HCT116 (cell line): ENCODE data around the gene SKIC3. TPM values are rescaled to one million over a fixed set of nuclear protein-coding genes. Genes with fewer than 3 reads are reported as not detected.

Experiments
- ATAC-seq: fragments of 200-7000 bp; cut with Tn5 transposase; 2 replicates; pipeline ENCODE4 v1.9.1; 2020; ENCODE audit warnings: mild to moderate bottlenecking, moderate library complexity
- BruUV-seq: library from RNA; stranded (reverse); fragments of 400-500 nt; replicated peaks from 2 replicates; lab custom pipeline; 2021; lab: Mats Ljungman, UMichigan
- CTCF ChIA-PET: fragments of 300-600 bp; sonication (Branson Sonifier 250); formaldehyde crosslinking; loops from one replicate; lab custom pipeline; 2021; ENCODE audit warnings: antibody characterized with exemption; lab: Charles Lee
- POLR2A ChIA-PET: fragments of 300-600, 350-600 bp; sonication (Branson Sonifier 250); formaldehyde crosslinking; loops from one replicate; lab custom pipeline; 2021; ENCODE audit warnings: antibody characterized with exemption; lab: Charles Lee
- RAD21 ChIA-PET, 2 experiments: fragments of 300-600 bp; sonication (Branson Sonifier 250); formaldehyde crosslinking; loops; one replicate each; lab custom pipeline; 2023; ENCODE audit warnings: low total read pairs in 2 of 2; ENCODE audit not compliant: uncharacterized antibody in 2 of 2, unreplicated experiment in 2 of 2, low non-redundant PET in 1 of 2; lab: Charles Lee
- DNase-seq: peaks from one replicate; pipeline ENCODE4 v3.0.0-alpha.2; 2010; ENCODE audit warnings: low read depth, low spot score
- H2AFZ ChIP-seq: fragments of 200-600 bp; shearing (Covaris generic), sonication (generic); 2 replicates; pipeline ENCODE4 v1.6.1; 2017; ENCODE audit warnings: low read depth, mixed run types, mixed read lengths, antibody characterized with exemption, low read length; ENCODE audit not compliant: poor library complexity, severe bottlenecking
- H3K27ac ChIP-seq: 2 replicates; pipeline ENCODE4 v1.5.1; 2012; ENCODE audit warnings: low read depth, low read length
- H3K27me3 ChIP-seq: fragments of 200-600 bp; sonication (generic); 2 replicates; pipeline ENCODE4 v1.6.1; 2016; ENCODE audit warnings: mixed run types, low read length, mixed read lengths; ENCODE audit not compliant: insufficient read depth
- H3K36me3 ChIP-seq, 2 experiments: fragments of 200-500 bp in 1 of 2; fragments of 200-600 bp in 1 of 2; sonication (Bioruptor generic) in 1 of 2; sonication (generic) in 1 of 2; 2 replicates each; pipeline versions ENCODE4 v1.5.1 to v1.6.1; 2014 to 2016; ENCODE audit warnings: low read length in 2 of 2, inconsistent platforms in 1 of 2, mixed read lengths in 1 of 2, mixed run types in 1 of 2; ENCODE audit not compliant: insufficient read depth in 2 of 2, control insufficient read depth in 1 of 2
- H3K4me1 ChIP-seq, 2 experiments: fragments of 200-600 bp in 1 of 2; sonication (generic) in 1 of 2; 2 replicates each; pipeline versions ENCODE4 v1.5.1 to v1.6.1; 2012 to 2017; ENCODE audit warnings: low read length in 2 of 2, inconsistent platforms in 1 of 2, mild to moderate bottlenecking in 1 of 2, mixed read lengths in 1 of 2, mixed run types in 1 of 2, moderate library complexity in 1 of 2; ENCODE audit not compliant: insufficient read depth in 2 of 2, control insufficient read depth in 1 of 2
- H3K4me2 ChIP-seq: fragments of 200-600 bp; sonication (generic); 2 replicates; pipeline ENCODE4 v1.6.1; 2017; ENCODE audit warnings: mixed run types, low read length, mixed read lengths
- H3K4me3 ChIP-seq, 2 experiments: fragments of 200-600 bp in 1 of 2; sonication (generic) in 1 of 2; replicated peaks in 1 of 2; 2 replicates each; pipeline ENCODE4 v1.5.1; 2011 to 2016; ENCODE audit warnings: low read length in 2 of 2, control low read depth in 1 of 2, low read depth in 1 of 2, mild to moderate bottlenecking in 1 of 2, mixed read lengths in 1 of 2, mixed run types in 1 of 2
- H3K79me2 ChIP-seq: fragments of 200-600 bp; sonication (generic); 2 replicates; pipeline ENCODE4 v1.6.1; 2017; ENCODE audit warnings: mild to moderate bottlenecking, mixed run types, low read length, moderate library complexity, mixed read lengths; ENCODE audit not compliant: insufficient read depth
- H3K9ac ChIP-seq: fragments of 200-600 bp; sonication (generic); 2 replicates; pipeline ENCODE4 v1.6.1; 2016; ENCODE audit warnings: low read length, mixed read lengths
- H3K9me2 ChIP-seq: fragments of 200-600 bp; sonication (generic), shearing (Covaris generic); 2 replicates; pipeline ENCODE4 v1.6.1; 2017; ENCODE audit warnings: mixed run types, mild to moderate bottlenecking, moderate library complexity; ENCODE audit not compliant: insufficient read depth
- H3K9me3 ChIP-seq, 2 experiments: fragments of 200-500 bp in 1 of 2; fragments of 200-600 bp in 1 of 2; sonication (Bioruptor generic) in 1 of 2; sonication (generic) in 1 of 2; 2 replicates each; pipeline ENCODE4 v1.6.1; 2014 to 2017; ENCODE audit warnings: low read length in 2 of 2, mixed read lengths in 2 of 2, inconsistent platforms in 1 of 2, low read depth in 1 of 2, mild to moderate bottlenecking in 1 of 2, mixed run types in 1 of 2, moderate library complexity in 1 of 2; ENCODE audit not compliant: control insufficient read depth in 1 of 2, insufficient read depth in 1 of 2
- H4K20me1 ChIP-seq: fragments of 200-600 bp; sonication (generic), shearing (Covaris generic); 2 replicates; pipeline ENCODE4 v1.6.1; 2017; ENCODE audit warnings: mixed run types, mild to moderate bottlenecking, moderate library complexity; ENCODE audit not compliant: insufficient read depth
- CEBPB ChIP-seq: IDR thresholded peaks from 2 replicates; pipeline ENCODE4 v1.6.1; 2012; ENCODE audit warnings: low read depth
- EZH2 ChIP-seq: fragments of 200-600 bp; sonication (generic); IDR thresholded peaks from 2 replicates; pipeline ENCODE4 v1.6.1; 2017; ENCODE audit warnings: antibody characterized with exemption, mixed run types
- EZH2phosphoT487 ChIP-seq: fragments of 200-600 bp; IDR thresholded peaks from 2 replicates; pipeline ENCODE4 v1.6.1; 2018; ENCODE audit warnings: antibody characterized with exemption, borderline replicate concordance
- POLR2AphosphoS5 ChIP-seq: IDR thresholded peaks from 2 replicates; pipeline ENCODE4 v1.6.1; 2011; ENCODE audit warnings: mild to moderate bottlenecking, low read depth, low read length, moderate library complexity
- SRF ChIP-seq: IDR thresholded peaks from 2 replicates; pipeline ENCODE4 v1.6.1; 2012; ENCODE audit warnings: low read depth
- TCF7L2 ChIP-seq: IDR thresholded peaks from 2 replicates; pipeline ENCODE4 v1.7.0; 2011; ENCODE audit warnings: borderline replicate concordance, inconsistent platforms; ENCODE audit not compliant: insufficient read depth, insufficient read length; ENCODE audit errors: extremely low read depth
- ZFX ChIP-seq: fragments of 450-650 bp; IDR thresholded peaks from 2 replicates; pipeline ENCODE4 v1.6.1; 2017
- intact Hi-C: fragments of 100-400 bp; cut with micrococcal nuclease; formaldehyde crosslinking; loops from 2 replicates; pipeline ENCODE4 v1.10.0; 2022
- total RNA-seq: library from RNA; stranded (reverse); gene quantifications from one replicate; pipeline ENCODE4 v1.2.1, GENCODE V29; 2021; ENCODE audit not compliant: unreplicated experiment
- TF ChIP-seq, protein P1 (sequence below): IDR thresholded peaks from 2 replicates; pipeline ENCODE4 v1.6.1; 2012; ENCODE audit warnings: low read depth
- TF ChIP-seq, protein P2 (sequence below): IDR thresholded peaks from 2 replicates; pipeline ENCODE4 v1.6.1; 2012

SKIC3 gene
- total RNA-seq, 1 experiment from 2014 or later, result 35.1 TPM

DNA sequence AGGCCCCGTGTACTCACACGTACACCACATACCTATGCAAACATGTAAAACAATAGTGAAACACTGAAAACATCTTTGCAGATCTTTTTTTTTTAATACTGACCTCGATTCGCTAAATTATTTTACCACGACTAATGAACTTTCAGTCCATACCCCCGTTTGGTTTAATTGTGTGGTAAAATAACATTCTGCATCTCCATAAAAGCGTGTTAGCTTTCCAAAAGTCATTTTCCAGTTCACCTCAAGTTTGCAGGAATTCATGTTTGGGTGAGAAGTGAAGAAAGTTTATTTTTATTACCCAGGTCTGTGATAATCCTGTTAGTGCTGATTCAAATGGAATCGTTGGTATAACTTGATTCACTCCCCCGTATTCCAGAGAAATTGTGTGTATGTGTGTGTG lies 776 bp upstream of the SKIC3 start:
- peak overlapping the region; percentile 87 to 88 for H3K4me3 ChIP-seq
- ChIA-PET POLR2A (interaction anchor here (1.0 kb wide), 1 partner anchor 9 kb away, joined by 3 read pairs; no protein-coding TSS in a partner anchor), RAD21 (no interaction called here), CTCF (no interaction called here)
- H3K4me2 ChIP-seq, result peak overlapping the region; percentile 87
- no peaks in the 10 kb centered on the region for H4K20me1 ChIP-seq
- no peaks in the 10 kb centered on the region for H3K9me3 ChIP-seq
- H3K27ac ChIP-seq, result peak overlapping the region; percentile 63
- H3K27me3 ChIP-seq, result no peaks in the 10 kb centered on the region
- 0 out of 4 replicates have a peak, but pooled peaks cover 0 to 2% of the 10 kb centered on the region in 2 experiments for H3K36me3 ChIP-seq
- DNase-seq (no peak), ATAC-seq (no peak)
- peak overlapping the region; percentile 86 for H2AFZ ChIP-seq
- peaks cover 53% of the 10 kb centered on the region for H3K79me2 ChIP-seq
- H3K9ac ChIP-seq, result peak overlapping the region; percentile 71
- peaks cover 4 to 16% of the 10 kb centered on the region in 2 experiments; a peak in 3 of 4 replicates for H3K4me1 ChIP-seq
- no peaks in the 10 kb centered on the region for H3K9me2 ChIP-seq
- no TSS peak for BruUV-seq
- intact Hi-C loops, result loop anchor here (2.0 to 5.0 kb wide), 2 partner anchors 271 to 292 kb away; partner anchors contain the start of gene MCTP1
- TF ChIP-seq EZH2 (no peak), SRF (no peak), CEBPB (no peak), EZH2phosphoT487 (no peak), ZFX (no peak), POLR2AphosphoS5 (no peak), TCF7L2 (no peak)
- TF ChIP-seq, protein P1, sequence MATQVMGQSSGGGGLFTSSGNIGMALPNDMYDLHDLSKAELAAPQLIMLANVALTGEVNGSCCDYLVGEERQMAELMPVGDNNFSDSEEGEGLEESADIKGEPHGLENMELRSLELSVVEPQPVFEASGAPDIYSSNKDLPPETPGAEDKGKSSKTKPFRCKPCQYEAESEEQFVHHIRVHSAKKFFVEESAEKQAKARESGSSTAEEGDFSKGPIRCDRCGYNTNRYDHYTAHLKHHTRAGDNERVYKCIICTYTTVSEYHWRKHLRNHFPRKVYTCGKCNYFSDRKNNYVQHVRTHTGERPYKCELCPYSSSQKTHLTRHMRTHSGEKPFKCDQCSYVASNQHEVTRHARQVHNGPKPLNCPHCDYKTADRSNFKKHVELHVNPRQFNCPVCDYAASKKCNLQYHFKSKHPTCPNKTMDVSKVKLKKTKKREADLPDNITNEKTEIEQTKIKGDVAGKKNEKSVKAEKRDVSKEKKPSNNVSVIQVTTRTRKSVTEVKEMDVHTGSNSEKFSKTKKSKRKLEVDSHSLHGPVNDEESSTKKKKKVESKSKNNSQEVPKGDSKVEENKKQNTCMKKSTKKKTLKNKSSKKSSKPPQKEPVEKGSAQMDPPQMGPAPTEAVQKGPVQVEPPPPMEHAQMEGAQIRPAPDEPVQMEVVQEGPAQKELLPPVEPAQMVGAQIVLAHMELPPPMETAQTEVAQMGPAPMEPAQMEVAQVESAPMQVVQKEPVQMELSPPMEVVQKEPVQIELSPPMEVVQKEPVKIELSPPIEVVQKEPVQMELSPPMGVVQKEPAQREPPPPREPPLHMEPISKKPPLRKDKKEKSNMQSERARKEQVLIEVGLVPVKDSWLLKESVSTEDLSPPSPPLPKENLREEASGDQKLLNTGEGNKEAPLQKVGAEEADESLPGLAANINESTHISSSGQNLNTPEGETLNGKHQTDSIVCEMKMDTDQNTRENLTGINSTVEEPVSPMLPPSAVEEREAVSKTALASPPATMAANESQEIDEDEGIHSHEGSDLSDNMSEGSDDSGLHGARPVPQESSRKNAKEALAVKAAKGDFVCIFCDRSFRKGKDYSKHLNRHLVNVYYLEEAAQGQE, result no peak
- TF ChIP-seq, protein P2, sequence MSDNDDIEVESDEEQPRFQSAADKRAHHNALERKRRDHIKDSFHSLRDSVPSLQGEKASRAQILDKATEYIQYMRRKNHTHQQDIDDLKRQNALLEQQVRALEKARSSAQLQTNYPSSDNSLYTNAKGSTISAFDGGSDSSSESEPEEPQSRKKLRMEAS, result no peak
- TF ChIP-seq, all 23 proteins: peak for 0
